Parietal lobe (tissue), 1 donor: ENCODE results near the gene PCDHA2. TPM values are rescaled to one million over a fixed set of nuclear protein-coding genes. Genes with fewer than 3 reads are reported as not detected.

Experiments
- total RNA-seq: library from RNA; depleted of rRNA; stranded (reverse); fragments of >200 nt; gene quantifications from one replicate; pipeline ENCODE4 v1.2.3, GENCODE V29; 2014

The PCDHA2 gene
- 20.3 TPM for total RNA-seq

DNA sequence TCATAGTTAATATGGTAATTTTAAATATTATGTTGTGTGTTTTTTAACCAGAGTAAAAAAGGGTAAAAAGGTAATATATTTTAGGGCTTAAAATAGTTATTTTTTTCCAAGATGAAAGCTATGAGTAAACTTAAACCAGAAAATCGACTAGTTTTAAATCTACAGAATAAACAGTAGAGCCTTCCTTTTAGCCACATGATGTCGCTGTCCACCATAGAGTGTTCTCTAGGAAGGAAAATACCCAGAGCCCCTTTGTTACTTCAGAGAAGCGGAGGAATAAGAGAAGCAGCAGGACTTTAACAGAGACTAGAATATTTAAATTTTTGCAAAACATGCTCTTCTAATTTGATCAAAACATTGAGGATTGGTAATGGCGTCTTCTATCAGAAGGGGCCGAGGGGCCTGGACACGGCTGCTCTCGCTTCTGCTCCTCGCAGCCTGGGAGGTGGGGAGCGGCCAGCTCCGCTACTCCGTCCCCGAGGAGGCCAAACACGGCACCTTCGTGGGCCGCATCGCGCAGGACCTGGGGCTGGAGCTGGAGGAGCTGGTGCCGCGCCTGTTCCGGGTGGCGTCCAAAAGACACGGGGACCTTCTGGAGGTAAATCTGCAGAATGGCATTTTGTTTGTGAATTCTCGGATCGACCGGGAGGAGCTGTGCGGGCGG lies at the start of gene PCDHA2:
TSS of gene PCDHA2 (plus strand) at position 258 of the 664 bp plus-strand sequence.

DNA sequence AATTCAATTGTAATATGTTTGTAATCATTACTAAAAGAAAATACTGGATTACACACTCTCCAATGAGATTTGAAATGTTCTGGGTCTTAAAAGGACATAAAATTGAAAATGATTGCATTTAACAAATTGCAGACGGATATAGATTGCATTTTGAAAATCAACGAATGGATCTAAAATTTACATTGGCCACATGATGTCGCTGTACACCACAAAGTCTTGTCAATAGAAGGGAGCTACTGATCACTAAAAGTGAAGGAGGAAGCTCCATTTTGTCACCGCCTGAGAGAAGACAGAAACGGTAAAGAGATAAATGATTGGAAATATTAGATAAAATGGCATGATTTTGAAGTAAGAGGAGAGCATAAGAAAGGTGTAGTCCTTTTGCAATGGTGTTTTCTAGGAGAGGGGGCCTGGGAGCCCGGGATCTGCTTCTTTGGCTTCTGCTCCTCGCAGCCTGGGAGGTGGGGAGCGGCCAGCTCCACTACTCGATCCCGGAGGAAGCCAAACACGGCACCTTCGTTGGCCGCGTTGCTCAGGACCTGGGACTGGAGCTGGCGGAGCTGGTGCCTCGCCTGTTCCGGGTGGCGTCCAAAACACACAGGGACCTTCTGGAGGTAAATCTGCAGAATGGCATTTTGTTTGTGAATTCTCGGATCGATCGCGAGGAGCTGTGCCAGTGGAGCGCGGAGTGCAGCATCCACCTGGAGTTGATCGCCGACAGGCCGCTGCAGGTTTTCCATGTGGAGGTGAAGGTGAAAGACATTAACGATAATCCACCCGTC lies 8.6 kb upstream of the PCDHA2 start, which contains the start of gene PCDHA1:
TSS of gene PCDHA1 (plus strand) at position 236 of the 782 bp plus-strand sequence.

DNA sequence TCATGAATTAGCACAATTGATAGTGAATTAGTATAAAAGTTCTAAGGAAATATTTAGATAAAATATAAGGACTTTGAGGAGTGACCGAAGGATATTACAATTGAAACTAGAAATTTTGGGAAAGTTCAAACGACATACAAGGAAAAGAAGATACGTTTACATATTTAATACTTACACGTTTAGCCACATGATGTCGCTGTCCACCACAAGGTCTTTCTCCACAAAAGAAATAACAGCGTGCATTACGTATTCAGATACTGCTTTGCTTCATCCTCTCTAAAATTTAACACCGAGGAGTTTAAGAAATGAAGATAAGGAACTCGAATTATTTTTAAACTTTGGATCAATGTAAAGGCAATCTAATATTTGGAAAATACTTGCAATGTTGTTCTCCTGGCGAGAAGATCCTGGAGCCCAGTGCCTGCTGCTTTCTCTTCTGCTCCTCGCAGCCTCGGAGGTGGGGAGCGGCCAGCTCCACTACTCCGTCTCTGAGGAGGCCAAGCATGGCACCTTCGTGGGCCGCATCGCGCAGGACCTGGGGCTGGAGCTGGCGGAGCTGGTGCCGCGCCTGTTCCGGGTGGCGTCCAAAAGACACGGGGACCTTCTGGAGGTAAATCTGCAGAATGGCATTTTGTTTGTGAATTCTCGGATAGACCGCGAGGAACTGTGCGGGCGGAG lies 6.3 kb downstream of the PCDHA2 start, which contains the start of gene PCDHA3:
TSS of gene PCDHA3 (plus strand) at position 242 of the 678 bp plus-strand sequence.

DNA sequence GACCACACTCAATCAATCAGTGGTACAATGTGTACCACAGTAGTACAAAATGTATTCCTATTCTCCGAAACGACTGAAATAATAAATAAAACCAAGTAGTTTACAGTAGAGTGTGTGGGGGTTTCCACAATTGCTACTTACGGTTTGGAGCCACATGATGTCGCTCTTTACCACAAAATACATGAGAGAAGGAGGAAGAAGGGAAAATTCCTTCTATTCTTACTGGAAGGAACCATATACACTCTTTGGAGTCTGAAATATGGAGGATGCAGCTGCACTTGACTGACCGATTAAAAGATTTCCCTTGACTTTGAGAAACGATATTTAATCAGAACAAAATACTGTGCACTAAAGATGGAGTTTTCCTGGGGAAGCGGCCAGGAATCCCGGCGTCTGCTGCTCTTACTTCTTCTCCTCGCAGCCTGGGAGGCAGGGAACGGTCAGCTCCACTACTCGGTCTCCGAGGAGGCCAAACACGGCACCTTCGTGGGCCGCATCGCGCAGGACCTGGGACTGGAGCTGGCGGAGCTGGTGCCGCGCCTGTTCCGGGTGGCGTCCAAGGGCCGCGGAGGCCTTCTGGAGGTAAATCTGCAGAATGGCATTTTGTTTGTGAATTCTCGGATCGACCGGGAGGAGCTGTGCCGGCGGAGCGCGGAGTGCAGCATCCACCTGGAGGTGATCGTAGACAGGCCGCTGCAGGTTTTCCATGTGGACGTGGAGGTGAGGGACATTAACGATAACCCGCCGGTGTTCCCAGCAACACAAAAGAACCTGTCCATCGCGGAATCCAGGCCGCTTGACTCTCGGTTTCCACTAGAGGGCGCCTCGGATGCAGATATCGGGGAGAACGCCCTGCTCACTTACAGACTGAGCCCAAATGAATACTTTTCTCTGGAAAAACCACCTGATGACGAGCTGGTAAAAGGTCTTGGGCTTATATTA lies 12.5 kb downstream of the PCDHA2 start, which contains the start of gene PCDHA4:
TSS of gene PCDHA4 (plus strand) at position 235 of the 942 bp plus-strand sequence.

DNA sequence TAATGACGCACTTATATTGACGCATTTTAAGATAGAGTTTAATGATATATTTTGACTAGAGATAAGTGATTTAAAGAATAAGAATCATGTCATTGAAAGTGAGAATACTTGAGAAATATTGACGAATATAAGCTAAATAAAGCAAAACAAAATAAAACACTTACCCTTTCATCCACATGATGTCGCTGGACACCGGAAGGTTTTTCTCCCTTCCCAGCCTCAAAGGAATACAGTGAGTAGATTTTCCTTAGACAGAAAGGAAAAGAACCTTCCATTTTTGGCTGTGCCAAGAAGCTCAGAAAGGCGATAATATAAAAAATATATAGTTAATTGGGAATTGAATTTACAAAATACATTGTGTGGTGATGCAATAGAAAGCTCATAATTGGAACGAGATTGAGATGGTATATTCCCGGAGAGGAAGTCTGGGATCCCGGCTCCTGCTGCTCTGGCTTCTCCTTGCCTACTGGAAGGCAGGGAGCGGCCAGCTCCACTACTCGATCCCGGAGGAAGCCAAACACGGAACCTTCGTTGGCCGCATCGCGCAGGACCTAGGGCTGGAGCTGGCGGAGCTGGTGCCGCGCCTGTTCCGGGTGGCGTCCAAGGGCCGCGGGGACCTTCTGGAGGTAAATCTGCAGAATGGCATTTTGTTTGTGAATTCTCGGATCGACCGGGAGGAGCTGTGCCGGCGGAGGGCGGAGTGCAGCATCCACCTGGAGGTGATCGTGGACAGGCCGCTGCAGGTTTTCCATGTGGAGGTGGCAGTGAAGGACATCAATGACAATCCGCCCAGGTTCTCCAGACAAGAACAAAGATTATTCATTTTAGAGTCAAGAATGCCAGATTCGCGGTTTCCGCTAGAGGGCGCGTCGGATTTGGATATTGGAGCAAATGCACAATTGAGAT lies 27.0 kb downstream of the PCDHA2 start, which contains the start of gene PCDHA5:
TSS of gene PCDHA5 (plus strand) at position 239 of the 906 bp plus-strand sequence.

DNA sequence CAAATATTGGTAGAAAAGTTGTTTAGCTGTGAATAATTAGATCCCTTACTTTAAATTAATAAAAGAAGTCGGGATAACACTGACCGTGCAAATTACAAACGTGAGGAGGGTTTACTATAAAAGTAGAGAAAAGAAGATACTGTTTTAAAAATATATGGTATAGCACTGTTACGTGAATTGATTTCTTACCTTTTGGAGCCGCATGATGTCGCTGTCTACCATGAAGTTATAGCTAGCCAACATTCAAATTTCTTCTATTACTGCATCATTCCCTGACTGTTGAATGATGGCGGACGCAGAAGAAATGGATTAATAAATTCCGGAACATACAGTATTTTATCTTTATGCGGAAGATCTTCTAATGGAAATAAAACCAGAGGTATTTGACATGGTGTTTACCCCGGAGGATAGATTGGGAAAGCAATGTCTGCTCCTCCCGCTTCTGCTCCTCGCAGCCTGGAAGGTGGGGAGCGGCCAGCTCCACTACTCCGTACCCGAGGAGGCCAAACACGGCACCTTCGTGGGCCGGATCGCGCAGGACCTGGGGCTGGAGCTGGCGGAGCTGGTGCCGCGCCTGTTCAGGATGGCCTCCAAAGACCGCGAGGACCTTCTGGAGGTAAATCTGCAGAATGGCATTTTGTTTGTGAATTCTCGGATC lies 33.2 kb downstream of the PCDHA2 start, which contains the start of gene PCDHA6:
TSS of gene PCDHA6 (plus strand) at position 257 of the 658 bp plus-strand sequence. CDS start at position 389, 132 bp downstream.

DNA sequence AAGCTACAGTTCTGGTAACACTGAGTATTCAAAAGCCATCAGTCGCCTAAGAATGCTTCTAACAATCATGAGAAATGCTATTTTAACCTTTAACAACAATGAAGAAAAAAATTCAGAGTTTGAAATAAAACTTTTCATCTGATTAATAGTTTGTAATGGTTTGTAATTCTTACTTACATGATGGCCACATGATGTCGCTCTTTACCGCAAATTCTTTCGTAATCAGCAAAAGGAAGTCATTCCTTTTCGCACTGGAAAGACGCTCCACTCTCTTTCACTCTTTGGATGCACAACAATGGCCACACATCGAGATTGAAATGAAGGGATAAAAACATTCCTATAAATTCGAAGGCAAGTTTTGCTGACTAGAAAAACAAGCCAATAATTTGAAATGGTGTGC lies 39.3 kb downstream of the PCDHA2 start, which contains the start of gene PCDHA7:
TSS of gene PCDHA7 (plus strand) at position 277 of the 400 bp plus-strand sequence. CDS start at position 392, 115 bp downstream.

DNA sequence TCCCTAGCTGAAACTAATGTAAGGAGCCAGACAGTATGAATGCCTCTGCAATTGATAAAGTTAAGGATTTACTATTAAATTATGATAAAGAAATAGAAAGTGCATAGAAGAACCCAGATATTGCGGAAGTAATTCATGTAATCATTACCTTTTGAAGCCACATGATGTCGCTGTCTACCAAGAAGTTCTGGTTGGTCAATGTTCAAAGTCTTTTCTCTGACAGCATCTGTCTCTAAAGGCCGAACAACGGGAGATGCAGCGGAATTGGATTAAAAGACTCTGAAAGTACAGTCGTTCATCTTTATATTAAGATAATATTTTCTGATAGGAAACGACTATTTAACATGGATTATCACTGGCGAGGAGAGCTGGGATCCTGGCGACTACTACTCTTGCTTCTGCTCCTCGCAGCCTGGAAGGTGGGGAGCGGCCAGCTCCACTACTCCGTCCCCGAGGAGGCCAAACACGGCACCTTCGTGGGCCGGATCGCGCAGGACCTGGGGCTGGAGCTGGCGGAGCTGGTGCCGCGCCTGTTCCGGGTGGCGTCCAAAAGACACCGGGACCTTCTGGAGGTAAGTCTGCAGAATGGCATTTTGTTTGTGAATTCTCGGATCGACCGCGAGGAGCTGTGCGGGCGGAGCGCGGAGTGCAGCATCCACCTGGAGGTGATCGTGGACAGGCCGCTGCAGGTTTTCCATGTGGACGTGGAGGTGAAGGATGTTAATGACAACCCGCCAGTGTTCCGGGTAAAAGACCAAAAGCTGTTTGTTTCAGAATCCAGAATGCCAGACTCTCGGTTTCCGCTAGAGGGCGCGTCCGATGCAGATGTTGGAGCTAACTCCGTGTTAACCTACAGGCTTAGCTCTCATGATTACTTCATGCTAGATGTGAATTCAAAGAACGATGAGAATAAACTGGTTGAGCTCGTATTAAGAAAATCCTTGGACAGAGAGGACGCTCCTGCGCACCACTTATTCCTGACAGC lies 46.6 kb downstream of the PCDHA2 start, which contains the start of gene PCDHA8:
TSS of gene PCDHA8 (plus strand) at position 210 of the 985 bp plus-strand sequence. CDS start at position 345, 135 bp downstream.

Other genes starting within 250 kb of the PCDHA2 start
- not detected for gene EIF4EBP3, start 247.2 kb upstream of the PCDHA2 start, total RNA-seq
- gene SRA1, start 237.4 kb upstream of the PCDHA2 start, total RNA-seq, result 32.6 TPM
- 61.7 TPM for gene APBB3, start 230.3 kb upstream of the PCDHA2 start, total RNA-seq
- 8.5 TPM for gene SLC35A4, start 230.0 kb upstream of the PCDHA2 start, total RNA-seq
- 3.8 TPM for gene CD14, start 161.7 kb upstream of the PCDHA2 start, total RNA-seq
- 18.2 TPM for gene TMCO6, start 155.4 kb upstream of the PCDHA2 start, total RNA-seq
- gene NDUFA2, start 147.2 kb upstream of the PCDHA2 start, total RNA-seq, result 24.4 TPM
- gene IK, start 147.0 kb upstream of the PCDHA2 start, total RNA-seq, result 94.2 TPM
- gene WDR55, start 129.9 kb upstream of the PCDHA2 start, total RNA-seq, result 16.0 TPM
- 1.3 TPM for gene DND1, start 121.3 kb upstream of the PCDHA2 start, total RNA-seq
- 89.5 TPM for gene HARS1, start 103.5 kb upstream of the PCDHA2 start, total RNA-seq
- gene HARS2, start 103.4 kb upstream of the PCDHA2 start, total RNA-seq, result 47.9 TPM
- 41.9 TPM for gene ZMAT2, start 94.4 kb upstream of the PCDHA2 start, total RNA-seq
- 9.1 TPM for gene PCDHA1, start 8.7 kb upstream of the PCDHA2 start, total RNA-seq
- 32.6 TPM for gene PCDHA3, start 6.2 kb downstream of the PCDHA2 start, total RNA-seq
- gene PCDHA4, start 12.2 kb downstream of the PCDHA2 start, total RNA-seq, result 29.7 TPM
- 23.2 TPM for gene PCDHA5, start 26.8 kb downstream of the PCDHA2 start, total RNA-seq
- gene PCDHA6, start 33.1 kb downstream of the PCDHA2 start, total RNA-seq, result 46.3 TPM
- gene PCDHA7, start 39.4 kb downstream of the PCDHA2 start, total RNA-seq, result 47.0 TPM
- 25.7 TPM for gene PCDHA8, start 46.3 kb downstream of the PCDHA2 start, total RNA-seq
- 42.6 TPM for gene PCDHA9, start 53.5 kb downstream of the PCDHA2 start, total RNA-seq
- gene PCDHA10, start 61.0 kb downstream of the PCDHA2 start, total RNA-seq, result 42.3 TPM
- 80.4 TPM for gene PCDHA11, start 74.1 kb downstream of the PCDHA2 start, total RNA-seq
- 40.4 TPM for gene PCDHA12, start 80.5 kb downstream of the PCDHA2 start, total RNA-seq
- 42.3 TPM for gene PCDHA13, start 87.3 kb downstream of the PCDHA2 start, total RNA-seq
- 66.4 TPM for gene PCDHAC1, start 131.4 kb downstream of the PCDHA2 start, total RNA-seq
- gene PCDHAC2, start 171.6 kb downstream of the PCDHA2 start, total RNA-seq, result 55.1 TPM